Endothelial cell of umbilical vein (primary cell): ENCODE measurements around the gene MTX1. TPM values are rescaled to one million over a fixed set of nuclear protein-coding genes. Genes with fewer than 3 reads are reported as not detected.

ENCODE experiments used
- BruUV-seq: library from RNA; stranded (reverse); fragments of 400-500 nt; replicated peaks from 2 replicates; lab custom pipeline; 2021; lab: Mats Ljungman, UMichigan
- CTCF ChIA-PET: fragments of 300-600, 350-600 bp; sonication (Branson Sonifier 250); formaldehyde crosslinking; loops from one replicate; lab custom pipeline; 2021; ENCODE audit warnings: antibody characterized with exemption, inconsistent platforms; lab: Charles Lee
- POLR2A ChIA-PET: fragments of 300-600, 350-600 bp; sonication (Branson Sonifier 250); formaldehyde crosslinking; loops from one replicate; lab custom pipeline; 2021; ENCODE audit warnings: antibody characterized with exemption, inconsistent platforms; lab: Charles Lee
- DNase-seq: peaks from one replicate; pipeline ENCODE4 v3.0.0-alpha.2; 2011; ENCODE audit warnings: low read depth, low spot score
- FAIRE-seq: peaks from 2 replicates; lab custom pipeline; 2011; peaks lifted over from hg19 to GRCh38; lab: Jason Lieb, UNC
- H2AFZ ChIP-seq: 2 replicates; pipeline ENCODE4 v1.6.0; 2012; ENCODE audit warnings: low read depth, low read length, control low read depth, inconsistent platforms
- H3K27ac ChIP-seq: 2 replicates; pipeline ENCODE4 v1.5.1; 2011; ENCODE audit warnings: low read depth, mild to moderate bottlenecking, control low read depth, low read length, moderate library complexity; ENCODE audit not compliant: insufficient read depth
- H3K27me3 ChIP-seq, 2 experiments: 2 replicates each; pipeline versions ENCODE4 v1.6.0 to v1.6.1; 2011; ENCODE audit warnings: low read length in 2 of 2, mixed read lengths in 1 of 2; ENCODE audit not compliant: control insufficient read depth in 2 of 2, insufficient read depth in 2 of 2
- H3K36me3 ChIP-seq, 2 experiments: 2 replicates in 1 of 2; 3 replicates in 1 of 2; pipeline ENCODE4 v1.5.1; 2011; ENCODE audit warnings: low read length in 2 of 2, mild to moderate bottlenecking in 1 of 2, moderate library complexity in 1 of 2; ENCODE audit not compliant: control insufficient read depth in 2 of 2, insufficient read depth in 2 of 2; ENCODE audit errors: extremely low read depth in 1 of 2
- H3K4me1 ChIP-seq: 3 replicates; pipeline ENCODE4 v1.5.1; 2011; ENCODE audit warnings: mild to moderate bottlenecking, low read length; ENCODE audit not compliant: control insufficient read depth, insufficient read depth; ENCODE audit errors: extremely low read depth
- H3K4me2 ChIP-seq: 2 replicates; pipeline ENCODE4 v1.6.1; 2011; ENCODE audit warnings: low read length, control low read depth, mixed read lengths; ENCODE audit not compliant: insufficient read depth
- H3K4me3 ChIP-seq, 3 experiments: fragments of 200-600 bp in 1 of 3; sonication (generic), shearing (Covaris generic) in 1 of 3; replicated peaks in 1 of 3; 2 replicates each; pipeline ENCODE4 v1.5.1; 2011 to 2016; ENCODE audit warnings: control low read depth in 3 of 3, low read length in 3 of 3, mild to moderate bottlenecking in 2 of 3, inconsistent platforms in 1 of 3, low read depth in 1 of 3, moderate library complexity in 1 of 3; ENCODE audit not compliant: insufficient read depth in 1 of 3
- H3K79me2 ChIP-seq: 2 replicates; pipeline ENCODE4 v1.6.0; 2012; ENCODE audit warnings: low read length, inconsistent platforms; ENCODE audit not compliant: control insufficient read depth, insufficient read depth
- H3K9ac ChIP-seq: replicated peaks from 2 replicates; pipeline ENCODE3; 2011; ENCODE audit warnings: low read length, control low read depth; ENCODE audit not compliant: insufficient read depth; ENCODE audit errors: extremely low read depth
- H3K9me1 ChIP-seq: replicated peaks from 3 replicates; pipeline ENCODE4 v1.6.0; 2011; ENCODE audit warnings: mild to moderate bottlenecking, low read length; ENCODE audit not compliant: control insufficient read depth, insufficient read depth; ENCODE audit errors: extremely low read depth
- H3K9me3 ChIP-seq: replicated peaks from 2 replicates; pipeline ENCODE4 v1.5.1; 2012; ENCODE audit warnings: low read length, inconsistent platforms; ENCODE audit not compliant: control insufficient read depth, insufficient read depth
- H4K20me1 ChIP-seq: replicated peaks from 2 replicates; pipeline ENCODE3; 2011; ENCODE audit warnings: mild to moderate bottlenecking, low read length; ENCODE audit not compliant: control insufficient read depth, insufficient read depth; ENCODE audit errors: extremely low read depth
- EZH2 ChIP-seq: IDR thresholded peaks from 2 replicates; pipeline ENCODE4 v1.6.1; 2012; ENCODE audit warnings: borderline replicate concordance, low read depth, mild to moderate bottlenecking, moderate library complexity, low read length, inconsistent platforms; ENCODE audit not compliant: severe bottlenecking
- JUN ChIP-seq: IDR thresholded peaks from 2 replicates; pipeline ENCODE4 v1.6.1; 2011; ENCODE audit warnings: borderline replicate concordance, low read depth; ENCODE audit not compliant: insufficient read length, insufficient read depth
- MAX ChIP-seq: IDR thresholded peaks from 2 replicates; pipeline ENCODE4 v1.6.1; 2011; ENCODE audit not compliant: insufficient read depth, insufficient read length
- POLR2A ChIP-seq: IDR thresholded peaks from 2 replicates; pipeline ENCODE4 v1.6.1; 2012; ENCODE audit warnings: low read depth, mild to moderate bottlenecking, control low read depth, low read length
- dilution Hi-C: fragments of 300-500 bp; cut with MboI; formaldehyde crosslinking; loops from one replicate; pipeline ENCODE4 v1.15.0; 2019; ENCODE audit warnings: low sequenced_read_pairs; ENCODE audit not compliant: extremely low pct_ligation_motif_present
- intact Hi-C: fragments of 100-400 bp; cut with micrococcal nuclease; formaldehyde crosslinking; loops from one replicate; pipeline ENCODE4 v1.10.0; 2022
- polyA plus RNA-seq, 4 experiments: library from polyadenylated mRNA; depleted of rRNA in 3 of 4; stranded (reverse) in 3 of 4; unstranded in 1 of 4; fragments of >200 nt; gene quantifications; 2 replicates each; pipeline versions ENCODE4 v1.2.1 to v1.2.3, GENCODE V29; 2011 to 2012; ENCODE audit warnings: missing spikeins in 1 of 4
- total RNA-seq: library from RNA; stranded (reverse); gene quantifications from 2 replicates; pipeline ENCODE4 v1.2.3, GENCODE V29; 2021
- TF ChIP-seq, protein P1 (sequence below), 2 donors: IDR thresholded peaks; 1 replicate in 1 of 2; 2 replicates in 1 of 2; pipeline ENCODE4 v1.5.1; 2011; ENCODE audit warnings: low read length in 2 of 2, mild to moderate bottlenecking in 2 of 2, moderate library complexity in 2 of 2, control low read depth in 1 of 2, inconsistent platforms in 1 of 2, low read depth in 1 of 2; ENCODE audit not compliant: insufficient read depth in 1 of 2; ENCODE audit errors: extremely low read depth in 1 of 2

MTX1 gene
- total and polyA plus RNA-seq, 2 donors (not counting 3 experiments of a cell fraction or from before 2014, with no cell fraction given): 53.0 to 109 TPM

- no peak overlapping the region for H3K4me3 ChIP-seq
- H3K4me1 ChIP-seq: peaks cover 6% of the 10 kb centered on the region
- H3K9me3 ChIP-seq: no peaks in the 10 kb centered on the region
- FAIRE-seq: no peak
- CTCF ChIA-PET: interaction anchor here (1.5 to 2.0 kb wide), 2 partner anchors 15 to 47 kb away, joined by 3 to 31 read pairs; no protein-coding TSS in a partner anchor
- no TSS peak for BruUV-seq
- no peak for DNase-seq
- intact Hi-C loops (loop anchor here (2.0 kb wide), 1 partner anchor 15 kb away; no protein-coding TSS in a partner anchor), dilution Hi-C loops (no loop called here)
- no peak overlapping the region for H2AFZ ChIP-seq
- H3K4me2 ChIP-seq: no peak overlapping the region
- no peaks in the 10 kb centered on the region for H3K9me1 ChIP-seq
- no peaks in the 10 kb centered on the region for H4K20me1 ChIP-seq
- peaks cover 2% of the 10 kb centered on the region for H3K79me2 ChIP-seq
- no peak overlapping the region for H3K27ac ChIP-seq
- TF ChIP-seq POLR2A (no peak), EZH2 (no peak), JUN (no peak), MAX (no peak)
- TF ChIP-seq, protein P1, sequence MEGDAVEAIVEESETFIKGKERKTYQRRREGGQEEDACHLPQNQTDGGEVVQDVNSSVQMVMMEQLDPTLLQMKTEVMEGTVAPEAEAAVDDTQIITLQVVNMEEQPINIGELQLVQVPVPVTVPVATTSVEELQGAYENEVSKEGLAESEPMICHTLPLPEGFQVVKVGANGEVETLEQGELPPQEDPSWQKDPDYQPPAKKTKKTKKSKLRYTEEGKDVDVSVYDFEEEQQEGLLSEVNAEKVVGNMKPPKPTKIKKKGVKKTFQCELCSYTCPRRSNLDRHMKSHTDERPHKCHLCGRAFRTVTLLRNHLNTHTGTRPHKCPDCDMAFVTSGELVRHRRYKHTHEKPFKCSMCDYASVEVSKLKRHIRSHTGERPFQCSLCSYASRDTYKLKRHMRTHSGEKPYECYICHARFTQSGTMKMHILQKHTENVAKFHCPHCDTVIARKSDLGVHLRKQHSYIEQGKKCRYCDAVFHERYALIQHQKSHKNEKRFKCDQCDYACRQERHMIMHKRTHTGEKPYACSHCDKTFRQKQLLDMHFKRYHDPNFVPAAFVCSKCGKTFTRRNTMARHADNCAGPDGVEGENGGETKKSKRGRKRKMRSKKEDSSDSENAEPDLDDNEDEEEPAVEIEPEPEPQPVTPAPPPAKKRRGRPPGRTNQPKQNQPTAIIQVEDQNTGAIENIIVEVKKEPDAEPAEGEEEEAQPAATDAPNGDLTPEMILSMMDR (IDR thresholded peaks at IDR 0.05; ENCODE audit: extremely low read depth in 1 of 2, insufficient read depth in 1 of 2, low read depth in 1 of 2, low read length in 2 of 2): no peak
- peaks cover 4 to 26% of the 10 kb centered on the region in 2 experiments for H3K36me3 ChIP-seq
- H3K27me3 ChIP-seq: no peaks in the 10 kb centered on the region
- no peak overlapping the region for H3K9ac ChIP-seq
- POLR2A ChIA-PET: no interaction called here
These were observed 30.6 kb upstream of the MTX1 start for GRCh38 chr1:155177918-155178281.
